ENCODE results near the gene IMMP2L. TPM values are rescaled to one million over a fixed set of nuclear protein-coding genes. Genes with fewer than 3 reads are reported as not detected.

IMMP2L gene
- total and polyA plus RNA-seq, 2 donors (not counting 3 experiments of a cell fraction or from before 2014, with no cell fraction given), result 9.9 to 11.8 TPM

DNA sequence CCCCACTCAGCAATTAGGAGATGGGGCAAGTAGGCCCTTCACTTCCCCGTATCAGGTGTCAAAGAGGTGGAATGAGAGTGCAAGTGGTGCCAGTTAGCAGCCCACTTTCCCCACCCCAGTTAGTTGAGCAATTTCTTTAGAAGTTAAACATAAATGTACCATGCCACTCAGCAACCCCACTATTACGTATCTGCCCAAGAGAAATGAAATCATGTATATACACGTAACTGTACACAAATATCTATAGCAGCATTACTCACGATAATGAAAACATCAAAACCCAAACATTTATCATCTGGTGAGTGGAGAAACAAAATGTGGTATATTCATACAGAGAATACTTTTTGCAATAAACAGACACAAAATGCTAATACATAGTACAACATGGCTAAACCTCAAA, 50.4 kb downstream of the IMMP2L start:
- Histone ChIP-seq H2AFZ (ENCODE audit: low read depth, low read length) (no peak overlapping the region), H3K9me1 (replicated peaks; ENCODE audit: control insufficient read depth, extremely low read depth, insufficient read depth, low read length) (no peaks in the 10 kb centered on the region), H3K9ac (replicated peaks; ENCODE audit: extremely low read depth, insufficient read depth, low read length) (no peak overlapping the region), H3K36me3 (ENCODE audit: control insufficient read depth in 2 of 2, extremely low read depth in 1 of 2, insufficient read depth in 2 of 2, low read length in 2 of 2) (no peaks in the 10 kb centered on the region), H3K27me3 (ENCODE audit: control insufficient read depth in 2 of 2, insufficient read depth in 2 of 2, low read length in 2 of 2) (no peaks in the 10 kb centered on the region), H3K79me2 (ENCODE audit: control insufficient read depth, insufficient read depth, low read length) (no peaks in the 10 kb centered on the region), H3K4me3 (replicated peaks in 1 of 3; ENCODE audit: insufficient read depth in 1 of 3, low read depth in 1 of 3, low read length in 3 of 3) (no peak overlapping the region), H3K4me2 (ENCODE audit: insufficient read depth, low read length) (no peak overlapping the region), H3K9me3 (replicated peaks; ENCODE audit: control insufficient read depth, insufficient read depth, low read length) (no peaks in the 10 kb centered on the region), H4K20me1 (replicated peaks; ENCODE audit: control insufficient read depth, extremely low read depth, insufficient read depth, low read length) (no peaks in the 10 kb centered on the region), H3K27ac (ENCODE audit: insufficient read depth, low read depth, low read length) (no peak overlapping the region), H3K4me1 (ENCODE audit: control insufficient read depth, extremely low read depth, insufficient read depth, low read length) (peaks cover 4% of the 10 kb centered on the region)
- intact Hi-C loops (cut with micrococcal nuclease) (no loop called here), dilution Hi-C loops (cut with MboI; ENCODE audit: extremely low pct_ligation_motif_present, low sequenced_read_pairs) (no loop called here)
- TF ChIP-seq FOS (IDR thresholded peaks at IDR 0.05; ENCODE audit: borderline replicate concordance, insufficient read depth, low read length), result no peak
- TF ChIP-seq EZH2 (IDR thresholded peaks at IDR 0.05; ENCODE audit: borderline replicate concordance, low read depth, low read length, severe bottlenecking), result no peak
- no peak for TF ChIP-seq JUN (IDR thresholded peaks at IDR 0.05; ENCODE audit: borderline replicate concordance, insufficient read depth, insufficient read length, low read depth)
- TF ChIP-seq MYC (IDR thresholded peaks at IDR 0.05; ENCODE audit: low read depth, low read length), result no peak
- TF ChIP-seq POLR2AphosphoS5 (IDR thresholded peaks at IDR 0.05; ENCODE audit: insufficient read depth, low read depth, low read length), result no peak
- TF ChIP-seq POLR2A (IDR thresholded peaks at IDR 0.05; ENCODE audit: low read depth, low read length), result no peak
- TF ChIP-seq, protein P1, sequence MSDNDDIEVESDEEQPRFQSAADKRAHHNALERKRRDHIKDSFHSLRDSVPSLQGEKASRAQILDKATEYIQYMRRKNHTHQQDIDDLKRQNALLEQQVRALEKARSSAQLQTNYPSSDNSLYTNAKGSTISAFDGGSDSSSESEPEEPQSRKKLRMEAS (IDR thresholded peaks at IDR 0.05; ENCODE audit: insufficient read depth, insufficient read length), result no peak
- TF ChIP-seq, protein P2, sequence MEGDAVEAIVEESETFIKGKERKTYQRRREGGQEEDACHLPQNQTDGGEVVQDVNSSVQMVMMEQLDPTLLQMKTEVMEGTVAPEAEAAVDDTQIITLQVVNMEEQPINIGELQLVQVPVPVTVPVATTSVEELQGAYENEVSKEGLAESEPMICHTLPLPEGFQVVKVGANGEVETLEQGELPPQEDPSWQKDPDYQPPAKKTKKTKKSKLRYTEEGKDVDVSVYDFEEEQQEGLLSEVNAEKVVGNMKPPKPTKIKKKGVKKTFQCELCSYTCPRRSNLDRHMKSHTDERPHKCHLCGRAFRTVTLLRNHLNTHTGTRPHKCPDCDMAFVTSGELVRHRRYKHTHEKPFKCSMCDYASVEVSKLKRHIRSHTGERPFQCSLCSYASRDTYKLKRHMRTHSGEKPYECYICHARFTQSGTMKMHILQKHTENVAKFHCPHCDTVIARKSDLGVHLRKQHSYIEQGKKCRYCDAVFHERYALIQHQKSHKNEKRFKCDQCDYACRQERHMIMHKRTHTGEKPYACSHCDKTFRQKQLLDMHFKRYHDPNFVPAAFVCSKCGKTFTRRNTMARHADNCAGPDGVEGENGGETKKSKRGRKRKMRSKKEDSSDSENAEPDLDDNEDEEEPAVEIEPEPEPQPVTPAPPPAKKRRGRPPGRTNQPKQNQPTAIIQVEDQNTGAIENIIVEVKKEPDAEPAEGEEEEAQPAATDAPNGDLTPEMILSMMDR (IDR thresholded peaks at IDR 0.05; ENCODE audit: extremely low read depth in 1 of 2, insufficient read depth in 1 of 2, low read depth in 1 of 2, low read length in 2 of 2), result no peak
- TF ChIP-seq GATA2 (IDR thresholded peaks at IDR 0.05; ENCODE audit: insufficient read depth, insufficient read length, low read depth, low read length), result no peak
- BruUV-seq (replicated peaks), result no TSS peak
- FAIRE-seq (no peak), DNase-seq (ENCODE audit: low read depth, low spot score) (no peak)
- POLR2A ChIA-PET, result no interaction called here
- CTCF ChIA-PET, result no interaction called here
